GM12874 (cell line): Measurements from ENCODE around the gene KLK8.

Experiments used
- CTCF ChIP-seq: IDR thresholded peaks from 2 replicates; pipeline ENCODE4 v1.5.1; 2011; ENCODE audit warnings: low read depth, mild to moderate bottlenecking, control low read depth, low read length, moderate library complexity; ENCODE audit not compliant: insufficient read depth

KLK8 gene

GRCh38 chr19:50957587-50957986 lies 43.8 kb downstream of the KLK8 start:
- no peak for TF ChIP-seq CTCF

GRCh38 chr19:50952910-50953309 lies 48.5 kb downstream of the KLK8 start, which contains the start of gene KLK5:
KLK5 (minus strand) TSS chr19:50953038; CDS start chr19:50952657, 381 bp downstream.
- no peak for TF ChIP-seq CTCF

GRCh38 chr19:50949861-50950260 lies 51.5 kb downstream of the KLK8 start:
- TF ChIP-seq CTCF, result no peak

DNA sequence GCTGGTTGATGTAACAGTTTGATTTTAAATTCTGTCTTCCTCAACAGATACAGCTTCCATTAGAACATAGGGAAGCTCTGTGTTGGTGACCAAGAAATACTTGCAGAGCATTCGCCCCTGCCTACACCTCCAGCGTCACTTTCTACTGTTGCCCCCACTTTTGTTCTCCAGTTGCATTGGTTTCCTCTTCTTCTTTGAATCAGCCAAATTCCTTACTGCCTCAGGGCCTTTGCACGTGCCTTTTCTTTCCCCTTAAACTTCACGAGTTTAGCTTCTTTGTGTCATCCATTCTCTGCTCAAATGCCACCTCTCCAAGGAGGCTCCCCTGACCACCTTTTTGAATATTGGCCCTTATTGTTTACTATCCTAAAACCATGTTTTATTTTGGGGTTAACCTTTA lies 54.3 kb downstream of the KLK8 start:
- no peak for TF ChIP-seq CTCF
